B cell (primary cell): ENCODE measurements around the gene U2AF2.

Experiments used
- EZH2 ChIP-seq: IDR thresholded peaks from 2 replicates; pipeline ENCODE4 v1.6.1; 2012; ENCODE audit warnings: borderline replicate concordance, low read depth, mild to moderate bottlenecking, moderate library complexity, low read length; ENCODE audit not compliant: insufficient read depth, poor library complexity, severe bottlenecking
- TF ChIP-seq, protein P1 (sequence below): fragments of 200-600 bp; IDR thresholded peaks from one replicate; pipeline ENCODE4 v1.8.0; 2022; ENCODE audit warnings: antibody characterized with exemption, mild to moderate bottlenecking

DNA sequence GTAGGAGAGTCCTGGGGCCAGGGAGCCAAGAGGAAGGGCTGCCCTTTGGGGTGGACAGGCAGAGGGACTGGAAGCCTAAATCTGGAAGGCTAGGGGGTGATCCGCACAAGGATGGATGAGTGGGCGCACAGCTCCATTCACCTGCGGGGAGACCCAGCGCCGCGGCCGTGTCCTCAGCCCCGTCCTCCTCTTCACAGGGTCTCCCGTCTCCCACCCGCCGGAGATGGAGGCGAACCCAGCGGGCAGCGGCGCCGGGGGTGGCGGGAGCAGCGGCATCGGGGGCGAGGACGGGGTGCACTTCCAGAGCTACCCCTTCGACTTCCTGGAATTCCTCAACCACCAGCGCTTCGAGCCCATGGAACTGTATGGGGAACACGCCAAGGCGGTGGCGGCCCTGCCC is 41.4 kb upstream of the U2AF2 start:
- no peak for TF ChIP-seq EZH2
- TF ChIP-seq, protein P1, sequence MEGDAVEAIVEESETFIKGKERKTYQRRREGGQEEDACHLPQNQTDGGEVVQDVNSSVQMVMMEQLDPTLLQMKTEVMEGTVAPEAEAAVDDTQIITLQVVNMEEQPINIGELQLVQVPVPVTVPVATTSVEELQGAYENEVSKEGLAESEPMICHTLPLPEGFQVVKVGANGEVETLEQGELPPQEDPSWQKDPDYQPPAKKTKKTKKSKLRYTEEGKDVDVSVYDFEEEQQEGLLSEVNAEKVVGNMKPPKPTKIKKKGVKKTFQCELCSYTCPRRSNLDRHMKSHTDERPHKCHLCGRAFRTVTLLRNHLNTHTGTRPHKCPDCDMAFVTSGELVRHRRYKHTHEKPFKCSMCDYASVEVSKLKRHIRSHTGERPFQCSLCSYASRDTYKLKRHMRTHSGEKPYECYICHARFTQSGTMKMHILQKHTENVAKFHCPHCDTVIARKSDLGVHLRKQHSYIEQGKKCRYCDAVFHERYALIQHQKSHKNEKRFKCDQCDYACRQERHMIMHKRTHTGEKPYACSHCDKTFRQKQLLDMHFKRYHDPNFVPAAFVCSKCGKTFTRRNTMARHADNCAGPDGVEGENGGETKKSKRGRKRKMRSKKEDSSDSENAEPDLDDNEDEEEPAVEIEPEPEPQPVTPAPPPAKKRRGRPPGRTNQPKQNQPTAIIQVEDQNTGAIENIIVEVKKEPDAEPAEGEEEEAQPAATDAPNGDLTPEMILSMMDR, result no peak
